Measurements from ENCODE around the gene TXNDC16. TPM values are rescaled to one million over a fixed set of nuclear protein-coding genes. Genes with fewer than 3 reads are reported as not detected.

The TXNDC16 gene
- total RNA-seq, 4 donors from 2014 or later = 7.7 to 14.2 (median 8.0) TPM

- TF ChIP-seq CTCF (IDR thresholded peaks at IDR 0.05) = no peak
- TF ChIP-seq POLR2A (IDR thresholded peaks at IDR 0.05) = no peak
- TF ChIP-seq POLR2AphosphoS5 (IDR thresholded peaks at IDR 0.05) = no peak
- TF ChIP-seq EP300 (IDR thresholded peaks at IDR 0.05) = no peak
- WGBS = 67% methylated on average over 4 of the region's 4 CpGs
Measured at GRCh38 chr14:52391881-52392615, 160.3 kb downstream of the TXNDC16 start.

More at GRCh38 chr14:52391881-52392615, 160.3 kb downstream of the TXNDC16 start:
- no peak overlapping the region for H3K4me3 ChIP-seq
- H3K27me3 ChIP-seq = no peaks in the 10 kb centered on the region
- no peaks in the 10 kb centered on the region for H3K36me3 ChIP-seq
- no peaks in the 10 kb centered on the region for H3K9me3 ChIP-seq
- H3K4me1 ChIP-seq = no peaks in the 10 kb centered on the region
- no peak overlapping the region for H3K27ac ChIP-seq
- DNase-seq (ENCODE audit: low spot score in 2 of 2) = no peak

Other genes starting within 250 kb of the TXNDC16 start
- 1 to 10 TPM in 1 of 4 donors, under 1 TPM in 3; 0.49 to 1.0 (median 0.68) TPM for gene PTGER2, start 238.2 kb downstream of the TXNDC16 start, total RNA-seq
- under 1 TPM in 2 of 4 donors, not detected in 2; 0.17 to 0.65 TPM for gene GPR137C, start 331 bp upstream of the TXNDC16 start, total RNA-seq
- 10 to 100 TPM; 21.7 to 36.0 (median 29.7) TPM for gene ERO1A, start 143.1 kb upstream of the TXNDC16 start, total RNA-seq
- gene PSMC6, start 154.7 kb upstream of the TXNDC16 start, total RNA-seq = 10 to 100 TPM; 53.8 to 78.1 (median 67.1) TPM
- gene STYX, start 177.7 kb upstream of the TXNDC16 start, total RNA-seq = 10 to 100 TPM; 10.9 to 16.6 (median 13.7) TPM
- gene GNPNAT1, start 239.1 kb upstream of the TXNDC16 start, total RNA-seq = 10 to 100 TPM in 2 of 4 donors, 1 to 10 TPM in 2; 9.0 to 16.3 (median 12.7) TPM